ENCODE results near the gene TLL2.

The TLL2 gene

DNA sequence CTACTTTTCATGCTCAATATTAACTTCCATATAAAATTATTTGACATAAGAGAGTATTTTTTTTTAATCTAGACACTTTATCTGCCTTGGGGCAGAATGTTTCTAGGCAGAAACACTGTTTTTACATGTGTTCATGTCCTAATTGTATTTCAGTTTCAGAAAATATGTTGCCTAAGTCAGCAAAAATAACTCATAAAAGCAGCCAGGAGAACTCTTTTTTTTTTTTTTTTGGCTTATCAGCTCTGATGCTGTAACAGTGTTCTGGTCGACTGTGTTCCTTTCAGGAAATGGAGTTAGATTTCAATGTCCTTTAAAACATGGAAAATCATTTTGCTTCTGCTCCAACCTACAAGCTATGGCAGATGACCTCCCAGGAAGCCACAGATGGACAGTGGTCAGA lies 91.7 kb downstream of the TLL2 start:
- no peak for DNase-seq (ENCODE audit: low read depth in 2 of 2)

DNA sequence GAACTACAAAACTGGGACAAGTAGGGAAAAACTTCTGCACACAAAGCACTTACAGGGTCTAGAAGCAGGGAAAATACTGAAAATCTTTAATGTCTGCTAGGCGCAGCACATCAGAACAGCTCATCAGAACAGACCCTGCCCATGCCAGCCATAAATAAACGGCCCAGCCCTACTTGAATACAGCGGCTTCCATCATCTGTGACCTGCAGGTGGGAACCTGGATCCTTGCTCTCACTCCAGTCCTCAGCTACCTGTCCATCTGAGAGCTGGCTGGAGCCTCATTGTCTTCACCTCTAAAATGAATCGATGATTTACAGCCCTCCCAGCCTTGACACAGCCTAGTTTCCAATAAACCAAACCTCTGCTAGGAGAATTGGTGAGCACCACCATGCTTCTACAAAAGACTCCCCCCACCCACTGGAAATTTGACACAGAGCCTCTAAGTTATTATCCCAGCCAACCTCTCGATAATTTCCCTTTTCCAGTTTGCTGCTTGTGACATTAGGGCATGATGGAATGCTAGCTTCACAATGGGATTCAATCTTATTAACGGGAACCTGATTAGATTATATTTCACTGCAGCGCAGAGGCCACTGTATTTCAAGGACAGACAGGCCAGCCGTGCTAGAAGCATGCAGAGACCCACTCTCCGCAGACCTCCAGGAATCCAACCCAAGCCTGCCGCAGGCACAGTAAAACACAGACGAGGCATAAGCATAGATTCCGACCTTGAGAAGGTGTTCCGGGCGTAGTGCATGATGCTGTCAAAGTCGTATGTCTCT lies 93.3 kb downstream of the TLL2 start:
- no peak for DNase-seq (ENCODE audit: low read depth in 2 of 2)

- DNase-seq (ENCODE audit: low read depth in 2 of 2) = no peak
These were observed 94.4 kb downstream of the TLL2 start for GRCh38 chr10:96419351-96419750.

GRCh38 chr10:96418582-96418981 lies 95.1 kb downstream of the TLL2 start:
- DNase-seq (ENCODE audit: low read depth in 2 of 2) = no peak

- no peak for DNase-seq (ENCODE audit: low read depth in 2 of 2)
These were observed 96.3 kb downstream of the TLL2 start for GRCh38 chr10:96417441-96417840.

GRCh38 chr10:96416643-96417042 lies 97.1 kb downstream of the TLL2 start:
- DNase-seq (ENCODE audit: low read depth in 2 of 2) = no peak

DNA sequence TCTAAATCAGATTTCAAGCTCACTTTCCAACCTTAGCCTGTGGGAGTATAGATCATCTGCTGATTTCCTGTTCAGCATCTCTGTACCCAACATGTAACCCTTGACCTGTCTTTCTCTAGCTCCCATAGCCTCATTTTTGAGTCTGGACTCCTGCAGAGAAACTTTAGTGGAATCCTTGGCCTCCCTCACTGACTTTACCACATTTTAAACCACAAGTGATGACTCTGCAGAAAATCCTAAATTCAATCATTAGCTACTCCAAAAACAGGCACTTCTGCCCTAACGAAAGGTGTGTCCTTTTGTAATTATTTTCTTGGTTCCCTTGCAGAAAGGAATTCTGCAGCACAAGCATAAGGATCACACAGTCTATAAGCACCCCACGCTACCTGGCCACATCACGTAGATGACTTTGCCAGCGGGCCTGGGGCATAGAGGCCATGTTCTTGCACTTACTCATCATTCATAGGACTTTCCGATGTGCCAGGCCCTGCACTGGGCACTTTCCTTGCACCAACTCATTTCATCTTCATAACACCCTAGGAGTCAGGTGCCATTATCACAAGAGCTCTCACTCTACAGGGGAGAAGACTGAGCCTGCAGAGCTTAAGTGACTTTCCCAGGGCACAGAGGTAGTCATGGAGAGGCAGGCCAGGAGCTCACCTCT lies 97.7 kb downstream of the TLL2 start:
- no peak for DNase-seq (ENCODE audit: low read depth in 2 of 2)

GRCh38 chr10:96415150-96415890 lies 98.4 kb downstream of the TLL2 start:
- no peak for DNase-seq (ENCODE audit: low read depth in 2 of 2)

- DNase-seq (ENCODE audit: low read depth in 2 of 2) = no peak
These were observed 99.4 kb downstream of the TLL2 start for GRCh38 chr10:96414303-96414702.

DNA sequence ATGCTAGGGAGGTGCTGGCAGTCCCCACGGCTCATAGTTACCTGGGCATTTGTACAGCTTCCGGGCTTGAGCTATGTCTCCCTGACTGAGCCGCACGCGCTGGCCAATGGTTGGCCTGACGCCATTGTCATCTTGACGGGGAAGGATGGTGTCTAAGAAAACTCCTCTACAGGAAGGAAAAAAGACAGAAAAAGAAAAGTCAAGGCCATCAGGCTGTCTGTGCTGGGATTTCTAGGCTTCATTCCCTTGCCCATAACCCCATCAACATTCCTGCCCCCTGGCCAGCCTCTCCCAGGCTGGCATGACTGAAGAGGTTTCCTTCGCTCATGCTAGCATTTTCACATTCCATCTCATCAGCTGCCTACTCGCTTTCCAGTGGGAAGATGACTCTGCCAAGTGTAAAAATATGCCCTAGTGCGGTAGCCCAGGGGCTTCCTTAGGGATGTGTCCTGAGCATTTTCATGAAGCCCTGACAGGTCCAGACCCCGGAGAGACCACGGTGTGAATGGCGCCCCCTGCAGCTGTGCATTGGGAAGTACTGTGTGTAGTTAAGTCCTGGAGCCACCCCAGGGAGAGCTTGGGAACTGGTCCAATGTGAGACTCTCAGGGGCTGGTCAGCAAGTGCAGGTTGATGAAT lies 100.5 kb downstream of the TLL2 start:
- DNase-seq (ENCODE audit: low read depth in 2 of 2) = no peak

DNA sequence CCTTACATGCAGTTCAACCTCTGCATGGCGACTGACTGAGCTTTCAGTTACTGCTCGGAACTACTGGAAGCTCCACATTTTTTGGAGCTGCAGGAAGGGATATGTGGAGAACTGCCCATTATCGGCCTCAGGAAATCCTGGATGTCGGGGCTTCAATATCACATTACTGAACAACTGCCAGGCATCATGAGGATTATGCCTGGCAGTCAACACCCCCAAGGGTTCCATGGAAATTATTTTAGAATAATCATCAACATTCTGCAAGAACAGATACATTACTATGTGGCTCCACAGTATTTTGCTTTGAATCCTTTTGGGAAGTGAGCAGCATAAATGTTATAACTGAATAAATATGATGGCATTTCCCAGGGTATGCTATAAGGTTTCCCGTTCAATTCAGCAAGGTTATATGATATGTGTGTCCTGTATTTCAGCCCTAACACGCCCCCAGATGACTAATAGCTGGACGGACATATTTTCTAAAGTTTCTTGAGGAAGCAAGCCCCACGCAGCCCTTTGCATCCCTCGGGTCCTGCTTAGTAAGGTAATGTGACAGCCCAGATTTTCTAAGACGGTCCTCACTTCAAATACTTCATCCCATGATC lies 101.9 kb downstream of the TLL2 start:
- no peak for DNase-seq (ENCODE audit: low read depth in 2 of 2)

DNA sequence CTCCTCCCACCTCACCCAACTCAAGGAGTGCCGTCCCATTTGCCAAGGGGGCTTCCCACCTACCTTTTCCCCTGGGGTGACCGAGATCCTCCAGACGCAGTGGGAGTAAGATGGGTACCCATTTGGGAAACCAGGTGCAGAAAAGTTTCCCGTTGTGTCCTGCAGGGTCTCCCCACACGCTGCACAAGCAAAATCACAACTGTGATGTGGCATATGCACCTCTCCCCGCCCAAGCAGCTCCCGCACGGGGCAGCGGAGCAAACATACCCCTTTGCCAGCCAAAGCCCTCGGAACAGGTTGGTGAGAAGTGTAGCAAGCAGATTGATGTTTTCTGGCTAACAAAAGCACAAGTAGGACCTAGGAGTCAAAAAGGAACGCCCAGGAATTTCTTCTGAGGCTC lies 103.4 kb downstream of the TLL2 start:
- no peak for DNase-seq (ENCODE audit: low read depth in 2 of 2)

GRCh38 chr10:96408201-96408600 lies 105.5 kb downstream of the TLL2 start:
- no peak for DNase-seq (ENCODE audit: low read depth in 2 of 2)

- DNase-seq (ENCODE audit: low read depth in 2 of 2) = no peak
These were observed 106.1 kb downstream of the TLL2 start for GRCh38 chr10:96407560-96408069.

GRCh38 chr10:96406091-96406490 lies 107.6 kb downstream of the TLL2 start:
- DNase-seq (ENCODE audit: low read depth in 2 of 2) = no peak

- DNase-seq (ENCODE audit: low read depth in 2 of 2) = no peak
These were observed 111.1 kb downstream of the TLL2 start for GRCh38 chr10:96402417-96403305.

- no peak for DNase-seq (ENCODE audit: low read depth in 2 of 2)
These were observed 112.7 kb downstream of the TLL2 start for GRCh38 chr10:96401036-96401435.

GRCh38 chr10:96400465-96400864 lies 113.3 kb downstream of the TLL2 start:
- DNase-seq (ENCODE audit: low read depth in 2 of 2) = no peak

DNA sequence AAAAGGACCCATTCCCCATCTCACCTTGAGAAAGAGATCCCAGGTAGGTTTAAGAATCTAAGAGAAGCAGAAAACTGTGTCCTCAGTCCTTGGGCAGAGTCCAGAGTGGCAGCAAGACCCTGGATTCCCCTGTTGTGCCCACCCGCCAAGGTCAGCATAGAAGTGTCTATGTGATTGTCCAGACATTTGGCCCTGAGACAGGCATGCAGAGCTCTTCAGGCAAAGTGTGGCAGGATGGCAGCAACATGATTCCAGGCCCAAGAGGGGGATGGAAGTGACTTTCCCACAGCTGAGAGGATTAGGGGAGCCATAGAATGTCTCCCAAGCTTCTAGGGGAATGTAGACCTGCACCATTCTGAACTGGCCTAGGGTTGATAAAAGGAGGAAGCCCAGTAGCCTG lies 115.8 kb downstream of the TLL2 start:
- DNase-seq (ENCODE audit: low read depth in 2 of 2) = no peak
